ENCODE measurements around the gene HAGH. TPM values are rescaled to one million over a fixed set of nuclear protein-coding genes. Genes with fewer than 3 reads are reported as not detected.

Gene HAGH
- polyA plus RNA-seq, 2 of the 4 experiments (the other 2 are of a cell fraction): 34.9 to 66.4 TPM

DNA sequence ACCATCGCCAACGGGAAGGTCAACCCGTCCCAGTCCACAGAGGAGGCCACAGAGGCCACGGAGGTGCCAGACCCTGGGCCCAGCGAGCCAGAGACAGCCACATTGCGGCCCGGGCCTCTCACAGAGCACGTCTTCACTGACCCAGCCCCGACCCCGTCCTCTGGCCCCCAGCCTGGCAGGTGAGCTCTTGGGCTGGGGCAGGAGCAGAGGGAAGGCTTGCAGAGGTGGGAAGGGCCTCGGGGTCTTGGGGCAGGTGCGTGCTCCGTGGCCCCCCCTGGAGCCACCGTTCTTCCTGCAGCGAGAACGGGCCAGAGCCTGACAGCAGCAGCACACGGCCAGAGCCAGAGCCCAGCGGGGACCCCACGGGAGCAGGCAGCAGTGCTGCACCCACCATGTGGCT is 60.4 kb downstream of the HAGH start (continued):
- TF ChIP-seq CHD4 (IDR thresholded peaks at IDR 0.05; ENCODE audit: borderline replicate concordance): no peak
- TF ChIP-seq, protein P1, sequence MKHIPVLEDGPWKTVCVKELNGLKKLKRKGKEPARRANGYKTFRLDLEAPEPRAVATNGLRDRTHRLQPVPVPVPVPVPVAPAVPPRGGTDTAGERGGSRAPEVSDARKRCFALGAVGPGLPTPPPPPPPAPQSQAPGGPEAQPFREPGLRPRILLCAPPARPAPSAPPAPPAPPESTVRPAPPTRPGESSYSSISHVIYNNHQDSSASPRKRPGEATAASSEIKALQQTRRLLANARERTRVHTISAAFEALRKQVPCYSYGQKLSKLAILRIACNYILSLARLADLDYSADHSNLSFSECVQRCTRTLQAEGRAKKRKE (CRISPR knock-in tag; IDR thresholded peaks at IDR 0.05; ENCODE audit: low read depth): no peak

DNA sequence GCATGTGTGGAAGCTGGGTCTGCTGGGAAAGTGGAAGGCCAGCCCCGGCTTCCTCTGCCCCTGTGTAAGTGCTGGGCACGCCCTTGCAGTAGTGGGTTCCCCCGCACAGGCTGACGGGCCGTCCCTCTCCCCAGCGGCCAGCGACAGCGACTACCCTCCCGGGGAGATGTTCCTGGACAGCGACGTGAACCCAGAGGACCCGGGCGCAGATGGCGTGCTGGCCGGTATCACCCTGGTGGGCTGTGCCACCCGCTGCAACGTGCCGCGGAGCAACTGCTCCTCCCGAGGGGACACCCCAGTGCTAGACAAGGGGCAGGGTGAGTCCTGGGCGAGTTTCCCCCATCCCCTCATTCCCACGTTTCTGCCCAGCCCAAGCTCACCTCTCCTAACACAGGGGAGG is 60.8 kb downstream of the HAGH start:
- DNase-seq (ENCODE audit: low read depth in 1 of 2, low spot score in 1 of 2): no peak
- 93% methylated on average over 22 of the region's 22 CpGs for WGBS (ENCODE audit: missing lambda C conversion rate)
- H3K4me2 ChIP-seq: no peak overlapping the region
- no peak for ATAC-seq
- TF ChIP-seq FOSB (CRISPR knock-in tag; IDR thresholded peaks at IDR 0.05) (no peak), SREBF2 (IDR thresholded peaks at IDR 0.05) (no peak), JUN (IDR thresholded peaks at IDR 0.05) (no peak), ESRRA (IDR thresholded peaks at IDR 0.05; ENCODE audit: borderline replicate concordance, low read length) (no peak), BHLHE40 (IDR thresholded peaks at IDR 0.05; ENCODE audit: low read depth, low read length) (no peak), CHD4 (IDR thresholded peaks at IDR 0.05; ENCODE audit: borderline replicate concordance) (no peak), MAFK (IDR thresholded peaks at IDR 0.05; ENCODE audit: partially characterized antibody) (no peak), ZNF302 (CRISPR knock-in tag; IDR thresholded peaks at IDR 0.05) (no peak), NFE2L2 (conservative IDR thresholded peaks at IDR 0.05; ENCODE audit: low read length) (no peak), GATA3 (IDR thresholded peaks at IDR 0.05; ENCODE audit: borderline replicate concordance) (no peak), EHF (CRISPR knock-in tag; IDR thresholded peaks at IDR 0.05) (no peak)
- TF ChIP-seq, protein P2, sequence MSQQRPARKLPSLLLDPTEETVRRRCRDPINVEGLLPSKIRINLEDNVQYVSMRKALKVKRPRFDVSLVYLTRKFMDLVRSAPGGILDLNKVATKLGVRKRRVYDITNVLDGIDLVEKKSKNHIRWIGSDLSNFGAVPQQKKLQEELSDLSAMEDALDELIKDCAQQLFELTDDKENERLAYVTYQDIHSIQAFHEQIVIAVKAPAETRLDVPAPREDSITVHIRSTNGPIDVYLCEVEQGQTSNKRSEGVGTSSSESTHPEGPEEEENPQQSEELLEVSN (IDR thresholded peaks at IDR 0.05; ENCODE audit: borderline replicate concordance, low read depth): no peak
- TF ChIP-seq, protein P1 (CRISPR knock-in tag; IDR thresholded peaks at IDR 0.05; ENCODE audit: low read depth): no peak
- ChIA-PET CTCF (interaction anchor here (0.6 to 8.5 kb wide), 9 partner anchors 9 to 402 kb away, joined by 3 to 56 read pairs (median 13); partner anchors contain the start of gene MAPK8IP3), POLR2A (no interaction called here)
- no peaks in the 10 kb centered on the region for H3K9me3 ChIP-seq
- FAIRE-seq: no peak
- no peak overlapping the region for H3K27ac ChIP-seq
- no peak overlapping the region for H3K4me3 ChIP-seq
- peaks cover 14% of the 10 kb centered on the region for H3K4me1 ChIP-seq

- no peak for ATAC-seq
- peaks cover 6% of the 10 kb centered on the region for H3K4me1 ChIP-seq
- 96% methylated on average over 18 of the region's 21 CpGs for WGBS (ENCODE audit: missing lambda C conversion rate)
- no peak overlapping the region for H3K4me2 ChIP-seq
- no peak for TF ChIP-seq SMC3 (IDR thresholded peaks at IDR 0.05)
- no peak for TF ChIP-seq RNF2 (IDR thresholded peaks at IDR 0.05; ENCODE audit: borderline replicate concordance, low read depth)
- no peak for TF ChIP-seq PHF8 (IDR thresholded peaks at IDR 0.05; ENCODE audit: borderline replicate concordance, low read depth)
- TF ChIP-seq KDM1A (IDR thresholded peaks at IDR 0.05; ENCODE audit: low read depth): no peak
- TF ChIP-seq JUN (IDR thresholded peaks at IDR 0.05): no peak
- no peak for TF ChIP-seq FOXS1 (CRISPR knock-in tag; IDR thresholded peaks at IDR 0.05)
- TF ChIP-seq MAFK (IDR thresholded peaks at IDR 0.05; ENCODE audit: partially characterized antibody): no peak
- no peak for TF ChIP-seq MYC (IDR thresholded peaks at IDR 0.05; ENCODE audit: borderline replicate concordance, low read length)
- no peak for TF ChIP-seq NPAS2 (CRISPR knock-in tag; IDR thresholded peaks at IDR 0.05; ENCODE audit: borderline replicate concordance)
- no peak for TF ChIP-seq EP300 (IDR thresholded peaks at IDR 0.05)
- TF ChIP-seq RFX5 (IDR thresholded peaks at IDR 0.05): no peak
- TF ChIP-seq, protein P1 (CRISPR knock-in tag; IDR thresholded peaks at IDR 0.05; ENCODE audit: low read depth): no peak
- no peak for TF ChIP-seq RCOR1 (IDR thresholded peaks at IDR 0.05; ENCODE audit: low read depth, low read length)
- TF ChIP-seq EHMT2 (IDR thresholded peaks at IDR 0.05; ENCODE audit: low read depth): no peak
- no peak for DNase-seq (ENCODE audit: low read depth in 1 of 2, low spot score in 1 of 2)
- H3K27ac ChIP-seq: no peak overlapping the region
- CTCF ChIA-PET: interaction anchor here (0.6 to 8.5 kb wide), 18 partner anchors 10 to 427 kb away, joined by 3 to 56 read pairs (median 4); partner anchors contain the start of gene MAPK8IP3
- no peak for FAIRE-seq
- H3K4me3 ChIP-seq: no peak overlapping the region
- POLR2A ChIA-PET: interaction anchor here (1.9 kb wide), 1 partner anchor 59 kb away, joined by 6 read pairs; the partner anchor contains the start of gene MAPK8IP3
- H3K9me3 ChIP-seq: no peaks in the 10 kb centered on the region
Measured at GRCh38 chr16:1764971-1765370, 61.7 kb downstream of the HAGH start.
